Activated CD8-positive, alpha-beta T cell treated with anti-CD3 and anti-CD28 coated beads for 36 hours (primary cell): ENCODE results near the gene GNG7. TPM values are rescaled to one million over a fixed set of nuclear protein-coding genes. Genes with fewer than 3 reads are reported as not detected.

Experiments
- ATAC-seq: fragments of 200-7000 bp; cut with Tn5 transposase; one replicate; pipeline ENCODE4 v1.10.0; 2021; ENCODE audit warnings: mild to moderate bottlenecking, moderate library complexity
- CTCF ChIA-PET: fragments of 350-600 bp; sonication (Branson Sonifier 250); formaldehyde crosslinking; loops from one replicate; lab custom pipeline; 2021; ENCODE audit warnings: antibody characterized with exemption; lab: Charles Lee
- POLR2A ChIA-PET: fragments of 350-600 bp; sonication (Branson Sonifier 250); formaldehyde crosslinking; loops from one replicate; lab custom pipeline; 2021; ENCODE audit warnings: antibody characterized with exemption; lab: Charles Lee
- DNase-seq: peaks from one replicate; pipeline ENCODE4 v3.0.0-alpha.2; 2020
- H3K27ac Mint-ChIP-seq: one replicate; pipeline ENCODE4 v1.8.0; 2021; ENCODE audit warnings: mild to moderate bottlenecking, mixed read lengths
- H3K27me3 Mint-ChIP-seq: one replicate; pipeline ENCODE4 v1.8.0; 2021; ENCODE audit warnings: mixed read lengths
- H3K36me3 Mint-ChIP-seq: one replicate; pipeline ENCODE4 v1.8.0; 2021; ENCODE audit warnings: low read depth, mixed read lengths
- H3K4me1 Mint-ChIP-seq: one replicate; pipeline ENCODE4 v1.8.0; 2021; ENCODE audit warnings: low read depth, mixed read lengths
- H3K4me3 Mint-ChIP-seq: one replicate; pipeline ENCODE4 v1.8.0; 2021; ENCODE audit warnings: mild to moderate bottlenecking, moderate library complexity, mixed read lengths
- H3K9me3 Mint-ChIP-seq: one replicate; pipeline ENCODE4 v1.8.0; 2021; ENCODE audit warnings: mixed read lengths
- intact Hi-C: fragments of 100-400 bp; cut with micrococcal nuclease; formaldehyde crosslinking; loops from one replicate; pipeline ENCODE4 v1.10.0; 2022
- total RNA-seq, 2 experiments: library from RNA; stranded (reverse); gene quantifications; one replicate each; pipeline ENCODE4 v1.2.3, GENCODE V29; 2021
- TF ChIP-seq, protein P1 (sequence below): fragments of 200-600 bp; IDR thresholded peaks from one replicate; pipeline ENCODE4 v1.8.0; 2022; ENCODE audit warnings: antibody characterized with exemption, mild to moderate bottlenecking

Gene GNG7
- total RNA-seq: under 1 TPM; 0.27 to 0.32 TPM

DNA sequence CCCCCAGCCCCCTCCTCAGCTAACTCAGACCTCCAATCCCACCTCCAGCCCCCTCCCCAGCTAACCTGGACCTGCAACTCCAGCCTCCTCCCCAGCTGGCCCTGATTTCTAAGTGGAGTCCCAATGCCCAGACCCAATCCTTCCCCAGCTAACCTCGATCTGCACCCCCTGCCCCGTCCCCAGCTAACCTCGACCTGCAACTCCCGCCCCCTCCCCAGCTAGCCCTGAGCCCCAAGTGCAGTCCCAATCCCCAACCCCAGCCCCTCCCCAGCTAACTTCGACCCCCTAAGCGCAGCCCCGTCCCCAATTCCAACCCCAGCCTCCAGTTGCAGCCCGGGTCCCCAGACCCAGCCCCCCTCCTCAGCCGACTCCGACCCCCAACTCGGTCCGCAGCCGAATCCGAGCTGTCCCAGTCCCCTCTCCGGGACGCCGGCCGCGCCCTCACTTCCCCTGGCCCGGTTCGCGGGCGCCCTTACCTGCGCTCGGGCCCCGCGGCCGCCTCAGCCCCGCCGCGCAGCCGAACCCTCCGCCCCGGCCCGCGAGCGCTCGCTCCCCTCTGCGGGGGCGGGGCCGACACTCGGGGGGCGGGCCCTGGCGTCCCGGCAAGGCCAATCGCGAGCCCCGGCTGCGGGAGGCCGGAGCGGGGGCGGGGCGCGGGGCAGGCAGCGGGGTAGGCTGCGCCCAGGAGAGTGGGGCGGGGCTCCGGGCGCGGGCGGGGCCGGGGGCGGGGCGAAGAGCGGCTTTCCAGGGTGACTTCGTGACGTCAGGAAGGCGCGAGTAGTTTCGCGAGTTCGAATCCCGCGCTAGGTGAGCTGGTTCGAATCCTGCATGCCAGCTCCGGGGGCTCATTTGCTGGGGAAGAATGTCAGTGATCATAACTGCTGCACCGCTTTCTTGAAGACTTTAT, at the start of gene GNG7:
Gene GNG7 (minus strand): TSS at position 525 of the 907 bp plus-strand sequence. CDS start 182,006 bp downstream, outside the sequence.
- TF ChIP-seq, protein P1, sequence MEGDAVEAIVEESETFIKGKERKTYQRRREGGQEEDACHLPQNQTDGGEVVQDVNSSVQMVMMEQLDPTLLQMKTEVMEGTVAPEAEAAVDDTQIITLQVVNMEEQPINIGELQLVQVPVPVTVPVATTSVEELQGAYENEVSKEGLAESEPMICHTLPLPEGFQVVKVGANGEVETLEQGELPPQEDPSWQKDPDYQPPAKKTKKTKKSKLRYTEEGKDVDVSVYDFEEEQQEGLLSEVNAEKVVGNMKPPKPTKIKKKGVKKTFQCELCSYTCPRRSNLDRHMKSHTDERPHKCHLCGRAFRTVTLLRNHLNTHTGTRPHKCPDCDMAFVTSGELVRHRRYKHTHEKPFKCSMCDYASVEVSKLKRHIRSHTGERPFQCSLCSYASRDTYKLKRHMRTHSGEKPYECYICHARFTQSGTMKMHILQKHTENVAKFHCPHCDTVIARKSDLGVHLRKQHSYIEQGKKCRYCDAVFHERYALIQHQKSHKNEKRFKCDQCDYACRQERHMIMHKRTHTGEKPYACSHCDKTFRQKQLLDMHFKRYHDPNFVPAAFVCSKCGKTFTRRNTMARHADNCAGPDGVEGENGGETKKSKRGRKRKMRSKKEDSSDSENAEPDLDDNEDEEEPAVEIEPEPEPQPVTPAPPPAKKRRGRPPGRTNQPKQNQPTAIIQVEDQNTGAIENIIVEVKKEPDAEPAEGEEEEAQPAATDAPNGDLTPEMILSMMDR: no peak
- ChIA-PET CTCF (interaction anchor here (1.6 to 1.9 kb wide), 3 partner anchors 47 to 54 kb away, joined by 6 to 15 read pairs (median 13); no protein-coding TSS in a partner anchor), POLR2A (interaction anchor here (1.0 kb wide), 1 partner anchor 199 kb away, joined by 4 read pairs; no protein-coding TSS in a partner anchor)
- Mint-ChIP-seq H3K36me3 (no peaks in the 10 kb centered on the region), H3K4me3 (peak within 1 kb of the TSS; percentile 56), H3K9me3 (no peaks in the 10 kb centered on the region), H3K27ac (no peak within 1 kb of the TSS), H3K27me3 (no peaks in the 10 kb centered on the region), H3K4me1 (peaks cover 17% of the 10 kb centered on the region)
- DNase-seq (peak; percentile 95), ATAC-seq (peak; percentile 100)
- intact Hi-C loops: no loop called here

DNA sequence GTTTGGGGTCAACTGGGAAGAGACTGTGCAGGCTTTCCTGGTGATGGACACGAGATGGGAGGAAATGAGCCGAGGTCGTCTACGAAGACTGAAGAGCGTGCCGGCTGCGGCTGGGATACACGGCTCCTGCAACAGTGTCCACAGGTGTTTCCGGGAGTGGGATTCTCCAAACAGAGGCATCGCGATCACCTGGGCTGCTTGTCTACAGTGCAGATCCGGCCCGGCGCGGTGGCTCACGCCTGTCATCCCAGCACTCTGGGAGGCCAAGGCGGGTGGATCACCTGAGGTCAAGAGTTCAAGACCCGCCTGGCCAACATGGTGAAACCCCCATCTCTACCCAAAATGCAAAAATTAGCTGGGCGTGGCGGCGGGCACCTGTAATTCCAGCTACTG, 48.9 kb upstream of the GNG7 start:
- no peak for ATAC-seq

GRCh38 chr19:2750808-2751437, 48.4 kb upstream of the GNG7 start:
- Mint-ChIP-seq H3K9me3 (no peaks in the 10 kb centered on the region), H3K4me1 (peaks cover 13% of the 10 kb centered on the region), H3K4me3 (no peak overlapping the region), H3K36me3 (no peaks in the 10 kb centered on the region), H3K27me3 (peaks cover 2% of the 10 kb centered on the region), H3K27ac (no peak overlapping the region)
- DNase-seq (no peak), ATAC-seq (no peak)
- ChIA-PET CTCF (interaction anchor here (2.5 to 4.7 kb wide), 6 partner anchors 25 to 103 kb away, joined by 8 to 51 read pairs (median 13); no protein-coding TSS in a partner anchor), POLR2A (no interaction called here)
- TF ChIP-seq, protein P1: no peak
- intact Hi-C loops: no loop called here

More for the DNA sequence above, 48.9 kb upstream of the GNG7 start:
- Mint-ChIP-seq H3K4me3 (no peak overlapping the region), H3K4me1 (peaks cover 13% of the 10 kb centered on the region), H3K36me3 (no peaks in the 10 kb centered on the region), H3K9me3 (no peaks in the 10 kb centered on the region), H3K27ac (no peak overlapping the region), H3K27me3 (peaks cover 2% of the 10 kb centered on the region)
- no peak for DNase-seq
- POLR2A ChIA-PET: no interaction called here
- intact Hi-C loops: no loop called here
- TF ChIP-seq, protein P1: no peak
- CTCF ChIA-PET: interaction anchor here (2.5 kb wide), 1 partner anchor 103 kb away, joined by 13 read pairs; no protein-coding TSS in a partner anchor

DNA sequence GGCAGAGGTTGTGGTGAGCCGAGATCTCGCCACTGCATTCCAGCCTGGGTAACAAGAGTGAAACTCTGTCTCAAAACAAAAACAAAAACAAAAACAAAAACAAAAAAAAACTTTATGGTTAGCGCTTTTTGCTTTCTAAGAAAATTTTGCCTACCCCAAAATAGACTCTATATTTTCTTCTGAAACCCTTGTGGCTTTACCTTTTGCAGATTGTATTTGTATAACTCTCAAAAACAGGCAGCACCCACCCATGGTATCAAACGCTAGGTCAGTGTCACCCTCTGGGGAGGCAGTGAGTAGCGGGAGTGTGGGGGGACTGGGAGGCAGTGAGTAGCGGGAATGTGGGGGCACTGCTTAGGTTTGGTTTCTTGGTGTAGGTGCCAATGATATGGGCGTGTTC, 44.9 kb upstream of the GNG7 start:
- Mint-ChIP-seq H3K4me3 (no peak overlapping the region), H3K27me3 (peaks cover 7% of the 10 kb centered on the region), H3K4me1 (no peaks in the 10 kb centered on the region), H3K36me3 (no peaks in the 10 kb centered on the region), H3K9me3 (no peaks in the 10 kb centered on the region), H3K27ac (no peak overlapping the region)
- intact Hi-C loops: loop anchor here (5.0 kb wide), 1 partner anchor 100 kb away; no protein-coding TSS in a partner anchor
- no peak for DNase-seq
- TF ChIP-seq, protein P1: no peak
- no peak for ATAC-seq
- ChIA-PET CTCF (interaction anchor here (4.7 kb wide), 1 partner anchor 99 kb away, joined by 51 read pairs; no protein-coding TSS in a partner anchor), POLR2A (no interaction called here)
